CD4-positive, alpha-beta T cell (primary cell): Measurements from ENCODE around the gene NDE1. TPM values are rescaled to one million over a fixed set of nuclear protein-coding genes. Genes with fewer than 3 reads are reported as not detected.

Source experiments
- ATAC-seq: fragments of 200-7000 bp; cut with Tn5 transposase; one replicate; pipeline ENCODE4 v1.10.0; 2022; ENCODE audit warnings: mild to moderate bottlenecking; ENCODE audit not compliant: poor library complexity
- CTCF ChIA-PET: fragments of 350-600 bp; sonication (Branson Sonifier 250); formaldehyde crosslinking; loops from one replicate; lab custom pipeline; 2021; ENCODE audit warnings: antibody characterized with exemption, inconsistent platforms; lab: Charles Lee
- POLR2A ChIA-PET: fragments of 350-600 bp; sonication (Branson Sonifier 250); formaldehyde crosslinking; loops from one replicate; lab custom pipeline; 2021; ENCODE audit warnings: antibody characterized with exemption, inconsistent platforms; lab: Charles Lee
- DNase-seq, 14 experiments: peaks; one replicate each; pipeline ENCODE4 v3.0.0-alpha.2; 2013 to 2020; ENCODE audit warnings: mixed read lengths in 2 of 14
- H3K27ac ChIP-seq, 2 donors: one replicate each; pipeline versions ENCODE4 v1.5.1 to v1.7.0; 2013; ENCODE audit warnings: low read length in 2 of 2, low read depth in 1 of 2, mild to moderate bottlenecking in 1 of 2
- H3K27me3 ChIP-seq, 2 experiments: 1 replicate in 1 of 2; 2 replicates in 1 of 2; pipeline versions ENCODE4 v1.6.1 to v1.7.0; 2013; ENCODE audit warnings: low read length in 2 of 2, control low read depth in 1 of 2, mild to moderate bottlenecking in 1 of 2, moderate library complexity in 1 of 2; ENCODE audit not compliant: insufficient read depth in 2 of 2, control insufficient read depth in 1 of 2
- H3K36me3 ChIP-seq: one replicate; pipeline ENCODE4 v1.6.1; 2013; ENCODE audit warnings: low read length, control low read depth; ENCODE audit not compliant: insufficient read depth
- H3K4me1 ChIP-seq: one replicate; pipeline ENCODE4 v1.6.1; 2013; ENCODE audit warnings: low read length, control low read depth; ENCODE audit not compliant: insufficient read depth
- H3K4me3 ChIP-seq: one replicate; pipeline ENCODE4 v1.5.1; 2013; ENCODE audit warnings: mild to moderate bottlenecking, low read length, moderate library complexity
- H3K9me3 ChIP-seq, 2 experiments: 1 replicate in 1 of 2; 2 replicates in 1 of 2; pipeline versions ENCODE4 v1.6.1 to v1.7.0; 2013; ENCODE audit warnings: low read length in 2 of 2, mild to moderate bottlenecking in 2 of 2, control low read depth in 1 of 2, moderate library complexity in 1 of 2; ENCODE audit not compliant: control insufficient read depth in 1 of 2, insufficient read depth in 1 of 2
- H3K27ac Mint-ChIP-seq: one replicate; pipeline ENCODE4 v1.8.0; 2020; ENCODE audit warnings: mixed read lengths
- H3K27me3 Mint-ChIP-seq: one replicate; pipeline ENCODE4 v1.8.0; 2021; ENCODE audit warnings: mixed read lengths
- H3K36me3 Mint-ChIP-seq: one replicate; pipeline ENCODE4 v1.8.0; 2021; ENCODE audit warnings: low read depth, mixed read lengths
- H3K4me1 Mint-ChIP-seq: one replicate; pipeline ENCODE4 v1.8.0; 2021; ENCODE audit warnings: low read depth, mixed read lengths
- H3K4me3 Mint-ChIP-seq: one replicate; pipeline ENCODE4 v1.8.0; 2020; ENCODE audit warnings: mild to moderate bottlenecking, mixed read lengths
- H3K9me3 Mint-ChIP-seq: one replicate; pipeline ENCODE4 v1.8.0; 2020; ENCODE audit warnings: mixed read lengths
- CTCF ChIP-seq: fragments of 200-600 bp; IDR thresholded peaks from one replicate; pipeline ENCODE4 v1.8.0; 2022; ENCODE audit warnings: antibody characterized with exemption, mild to moderate bottlenecking
- intact Hi-C, 2 experiments: fragments of 100-400 bp; cut with DNase I in 1 of 2; cut with micrococcal nuclease in 1 of 2; formaldehyde crosslinking; loops; one replicate each; pipeline versions ENCODE4 v1.15.1 to v1.9.0; 2023 to 2025; cut with DNase I, micrococcal nuclease
- total RNA-seq, 174 experiments: library from RNA in 2 of 174; stranded (reverse) in 2 of 174; gene quantifications; one replicate each; pipeline ENCODE4 v1.2.3 and lab custom pipeline; 2021 to 2026

Gene NDE1
- total RNA-seq, 2 experiments from 2014 or later, result 96.6 to 106 TPM

- H3K36me3 Mint-ChIP-seq, result peaks cover 16% of the 10 kb centered on the region
- Histone ChIP-seq H3K4me1 (peaks cover 9% of the 10 kb centered on the region), H3K36me3 (no peaks in the 10 kb centered on the region), H3K9me3 (peaks cover 0 to 4% of the 10 kb centered on the region in 2 experiments), H3K4me3 (no peak overlapping the region), H3K27me3 (no peaks in the 10 kb centered on the region), H3K27ac (no peak overlapping the region)
- POLR2A ChIA-PET, result no interaction called here
- ATAC-seq, result no peak
- peaks cover 5% of the 10 kb centered on the region for H3K27me3 Mint-ChIP-seq
- no peak overlapping the region for H3K27ac Mint-ChIP-seq
- H3K9me3 Mint-ChIP-seq, result no peaks in the 10 kb centered on the region
- no peak for DNase-seq
- no peak overlapping the region for H3K4me3 Mint-ChIP-seq
- CTCF ChIA-PET, result no interaction called here
- intact Hi-C loops, result no loop called here
- H3K4me1 Mint-ChIP-seq, result no peaks in the 10 kb centered on the region
- no peak for TF ChIP-seq CTCF
These were observed 102.9 kb downstream of the NDE1 start for GRCh38 chr16:15752717-15753488.

DNA sequence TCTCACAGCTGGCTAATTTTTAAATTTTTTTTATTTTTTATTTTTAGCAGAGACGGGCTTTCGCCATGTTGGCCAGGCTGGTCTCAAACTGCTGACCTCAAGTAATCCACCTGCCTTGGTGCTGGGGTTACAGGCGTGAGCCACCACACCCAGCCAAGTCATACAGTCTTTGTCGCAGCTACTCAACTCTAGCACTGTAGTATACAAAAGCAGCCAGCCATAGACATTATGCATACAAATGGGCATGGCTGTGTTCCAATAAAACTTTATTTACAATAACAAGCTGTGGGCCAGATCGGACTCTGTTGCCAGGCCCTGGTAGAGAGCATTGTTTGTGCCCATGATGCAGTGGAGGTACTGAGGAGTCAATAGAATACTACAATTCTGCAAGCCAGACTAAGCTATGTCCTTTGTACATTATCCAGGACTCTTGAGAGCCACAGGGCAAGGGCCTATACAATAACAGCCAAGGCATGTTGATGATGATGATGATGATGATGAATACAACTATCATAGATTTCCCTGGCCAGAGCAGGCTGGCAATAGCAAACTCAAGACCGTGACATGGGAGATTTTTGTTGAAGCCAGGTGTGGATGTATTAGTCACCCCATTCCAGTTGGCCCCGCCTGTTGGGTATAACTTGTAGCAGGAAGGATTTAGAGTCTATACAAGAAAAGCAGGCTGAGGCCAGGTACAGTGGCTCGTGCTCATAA lies 104.9 kb downstream of the NDE1 start:
- Mint-ChIP-seq H3K9me3 (no peaks in the 10 kb centered on the region), H3K27ac (no peak overlapping the region), H3K36me3 (no peaks in the 10 kb centered on the region), H3K4me3 (no peak overlapping the region), H3K4me1 (no peaks in the 10 kb centered on the region), H3K27me3 (peaks cover 15% of the 10 kb centered on the region)
- Histone ChIP-seq H3K27me3 (no peaks in the 10 kb centered on the region), H3K9me3 (no peaks in the 10 kb centered on the region), H3K36me3 (no peaks in the 10 kb centered on the region), H3K27ac (no peak overlapping the region), H3K4me1 (peaks cover 10% of the 10 kb centered on the region), H3K4me3 (no peak overlapping the region)
- intact Hi-C loops, result no loop called here
- POLR2A ChIA-PET, result no interaction called here
- ATAC-seq, result no peak
- CTCF ChIA-PET, result no interaction called here
- no peak for TF ChIP-seq CTCF
- no peak for DNase-seq

- Mint-ChIP-seq H3K27me3 (peaks cover 26% of the 10 kb centered on the region), H3K4me3 (no peak overlapping the region), H3K36me3 (no peaks in the 10 kb centered on the region), H3K27ac (no peak overlapping the region), H3K9me3 (no peaks in the 10 kb centered on the region), H3K4me1 (no peaks in the 10 kb centered on the region)
- no peak overlapping the region for H3K27ac ChIP-seq
- CTCF ChIA-PET, result interaction anchor here (0.7 kb wide), 1 partner anchor 85 kb away, joined by 3 read pairs; no protein-coding TSS in a partner anchor
- peaks cover 10% of the 10 kb centered on the region for H3K4me1 ChIP-seq
- TF ChIP-seq CTCF, result no peak
- no peaks in the 10 kb centered on the region for H3K36me3 ChIP-seq
- POLR2A ChIA-PET, result no interaction called here
- H3K4me3 ChIP-seq, result no peak overlapping the region
- H3K9me3 ChIP-seq, result no peaks in the 10 kb centered on the region
- ATAC-seq (no peak), DNase-seq (no peak)
- H3K27me3 ChIP-seq, result no peaks in the 10 kb centered on the region
- intact Hi-C loops, result no loop called here
These were observed 107.0 kb downstream of the NDE1 start for GRCh38 chr16:15757077-15757386.
